Measurements from ENCODE around the gene ESAM.

The ESAM gene

GRCh38 chr11:124801636-124802312 is 39.7 kb upstream of the ESAM start:
- DNase-seq (ENCODE audit: extremely low read depth, insufficient read length), result no peak
- H3K4me3 ChIP-seq (replicated peaks; ENCODE audit: low read depth, low read length), result no peak overlapping the region

GRCh38 chr11:124801014-124801413 is 38.9 kb upstream of the ESAM start:
- TF ChIP-seq CTCF (IDR thresholded peaks at IDR 0.05; ENCODE audit: insufficient read depth, low read length, poor library complexity, severe bottlenecking), result no peak
- no peaks in the 10 kb centered on the region for H3K27me3 ChIP-seq (replicated peaks; ENCODE audit: control insufficient read depth, insufficient read depth, low read length)
- no peak for DNase-seq (ENCODE audit: extremely low read depth, insufficient read length)
- peak overlapping the region; percentile 86 for H3K4me3 ChIP-seq (replicated peaks; ENCODE audit: low read depth, low read length)
- no peaks in the 10 kb centered on the region; the same call in 1 of the 2 replicates for H3K36me3 ChIP-seq (ENCODE audit: control insufficient read depth, insufficient read depth, low read length)

More at GRCh38 chr11:124801636-124802312, 39.7 kb upstream of the ESAM start:
- TF ChIP-seq CTCF (IDR thresholded peaks at IDR 0.05; ENCODE audit: insufficient read depth, low read length, poor library complexity, severe bottlenecking), result no peak
- no peaks in the 10 kb centered on the region; the same call in 1 of the 2 replicates for H3K36me3 ChIP-seq (ENCODE audit: control insufficient read depth, insufficient read depth, low read length)
- H3K27me3 ChIP-seq (replicated peaks; ENCODE audit: control insufficient read depth, insufficient read depth, low read length), result no peaks in the 10 kb centered on the region

- no peak for TF ChIP-seq CTCF (IDR thresholded peaks at IDR 0.05; ENCODE audit: insufficient read depth, low read length, poor library complexity, severe bottlenecking)
- DNase-seq (ENCODE audit: extremely low read depth, insufficient read length), result peak; percentile 87
- no peaks in the 10 kb centered on the region for H3K27me3 ChIP-seq (replicated peaks; ENCODE audit: control insufficient read depth, insufficient read depth, low read length)
Observed at GRCh38 chr11:124800226-124800929, 38.3 kb upstream of the ESAM start, which contains the start of gene MSANTD2. MSANTD2 (minus strand) TSS chr11:124800406; CDS start chr11:124800380, 26 bp downstream.

GRCh38 chr11:124799348-124800225 is 37.5 kb upstream of the ESAM start:
- peak; percentile 59 for DNase-seq (ENCODE audit: extremely low read depth, insufficient read length)
- Histone ChIP-seq H3K4me3 (replicated peaks; ENCODE audit: low read depth, low read length) (peak overlapping the region; percentile 86), H3K27me3 (replicated peaks; ENCODE audit: control insufficient read depth, insufficient read depth, low read length) (no peaks in the 10 kb centered on the region), H3K36me3 (ENCODE audit: control insufficient read depth, insufficient read depth, low read length) (no peaks in the 10 kb centered on the region)
- TF ChIP-seq CTCF (IDR thresholded peaks at IDR 0.05; ENCODE audit: insufficient read depth, low read length, poor library complexity, severe bottlenecking), result no peak

More at GRCh38 chr11:124800226-124800929, 38.3 kb upstream of the ESAM start, which contains the start of gene MSANTD2:
- H3K36me3 ChIP-seq (ENCODE audit: control insufficient read depth, insufficient read depth, low read length), result no peaks in the 10 kb centered on the region; the same call in 1 of the 2 replicates
- peak within 1 kb of the TSS; percentile 86 for H3K4me3 ChIP-seq (replicated peaks; ENCODE audit: low read depth, low read length)

GRCh38 chr11:124798991-124799347 is 36.9 kb upstream of the ESAM start:
- no peak for DNase-seq (ENCODE audit: extremely low read depth, insufficient read length)
- Histone ChIP-seq H3K36me3 (ENCODE audit: control insufficient read depth, insufficient read depth, low read length) (no peaks in the 10 kb centered on the region), H3K4me3 (replicated peaks; ENCODE audit: low read depth, low read length) (peak overlapping the region; percentile 86), H3K27me3 (replicated peaks; ENCODE audit: control insufficient read depth, insufficient read depth, low read length) (no peaks in the 10 kb centered on the region)
- TF ChIP-seq CTCF (IDR thresholded peaks at IDR 0.05; ENCODE audit: insufficient read depth, low read length, poor library complexity, severe bottlenecking), result no peak

Measured in GM06990 (cell line).